NCI-H1694 treated with DMSO at 0.1 percent for 48 hours (cell line): Measurements from ENCODE around the gene OR51B2.
"Not testable (repeated sequence)": the region's sequence is repeated elsewhere in the genome, so short reads cannot be mapped to it uniquely, and the experiment has no call there.

Source experiments
- DNase-seq: peaks from one replicate; lab custom pipeline; 2025; lab: John Stamatoyannopoulos, UW

OR51B2 gene

DNA sequence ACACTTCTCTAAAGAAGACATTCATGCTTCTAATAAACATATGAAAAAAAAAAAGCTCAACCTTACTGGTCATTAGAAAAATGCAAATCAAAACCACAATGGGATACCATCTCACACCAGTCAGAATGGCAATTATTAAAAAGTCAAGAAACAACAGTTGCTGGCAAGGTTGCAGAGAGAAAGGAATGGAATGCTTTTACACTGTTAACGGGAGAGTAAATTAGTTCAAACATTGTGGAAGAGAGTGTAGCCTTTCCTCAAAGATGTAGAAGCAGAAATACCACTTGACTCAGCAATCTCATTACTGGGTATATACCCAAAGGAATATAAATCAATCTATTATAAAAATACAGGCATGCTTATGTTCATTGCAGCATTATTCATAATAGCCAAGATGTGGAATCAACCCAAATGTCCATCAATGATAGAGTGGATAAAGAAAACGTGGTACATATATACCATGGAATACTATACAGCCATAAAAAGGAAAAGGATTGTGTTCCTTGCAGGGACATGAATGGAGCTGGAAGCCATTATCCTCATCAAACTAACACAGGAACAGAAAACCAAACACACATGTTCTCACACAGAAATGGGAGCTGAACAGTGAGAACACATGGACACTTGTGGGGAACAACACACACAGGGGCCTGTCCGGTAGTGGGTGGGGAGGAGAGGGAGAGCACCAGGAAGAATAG lies 10.6 kb downstream of the OR51B2 start:
- DNase-seq, result not testable (repeated sequence)

DNA sequence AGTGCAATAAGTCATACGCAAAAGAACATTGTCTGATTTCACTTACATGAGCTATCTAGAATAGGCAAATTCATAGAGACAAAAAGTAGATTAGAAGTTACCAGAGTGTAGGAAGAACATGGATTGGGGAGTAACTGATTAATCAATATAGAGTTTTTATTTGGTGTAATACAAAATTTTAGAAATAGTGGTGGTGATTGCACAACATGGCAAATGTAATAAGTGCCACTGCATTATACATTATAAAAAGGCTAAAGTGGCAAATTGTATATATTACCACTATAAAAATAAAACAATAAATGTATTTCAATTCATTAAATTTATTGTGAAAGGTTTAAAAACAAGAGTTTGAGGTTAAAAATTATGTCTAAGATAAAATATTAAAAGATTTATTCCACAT lies 13.7 kb downstream of the OR51B2 start:
- DNase-seq, result no peak

DNA sequence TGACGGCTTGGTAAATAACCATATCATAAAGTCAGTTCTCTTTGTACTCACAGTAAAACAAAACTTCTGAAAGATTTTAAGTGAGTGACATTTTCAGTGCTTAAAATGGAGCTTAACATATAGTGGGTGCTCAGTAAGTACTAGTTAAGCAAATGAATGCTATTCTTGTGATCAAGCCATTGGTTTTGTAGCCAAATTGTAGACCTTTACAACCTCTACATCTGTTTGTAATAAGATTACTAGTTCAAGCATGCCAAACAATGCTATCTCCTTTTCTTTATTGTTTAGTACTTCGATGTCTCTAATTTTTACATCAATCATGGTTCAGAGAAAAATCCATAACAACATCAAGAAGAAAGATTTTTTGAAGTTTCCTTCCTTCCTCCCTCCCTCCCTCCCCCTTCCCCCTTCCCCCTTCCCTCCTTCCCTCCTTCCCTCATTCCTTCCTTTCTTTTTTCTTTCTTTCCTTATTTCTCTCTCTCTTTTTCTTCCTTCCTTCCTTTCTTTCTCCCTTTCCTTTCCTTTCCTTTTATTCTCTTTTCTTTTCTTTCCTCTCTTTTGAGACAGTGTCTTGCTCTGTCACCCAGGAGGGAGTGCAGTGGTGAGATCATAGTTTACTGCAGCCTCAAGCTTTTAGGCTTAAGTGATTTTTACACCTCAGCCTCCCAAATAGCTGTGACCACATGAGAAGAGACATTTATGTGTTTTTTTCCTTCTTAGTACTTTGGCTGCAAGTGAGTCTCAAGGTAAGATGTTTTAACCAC lies 16.7 kb downstream of the OR51B2 start:
- no peak for DNase-seq

DNA sequence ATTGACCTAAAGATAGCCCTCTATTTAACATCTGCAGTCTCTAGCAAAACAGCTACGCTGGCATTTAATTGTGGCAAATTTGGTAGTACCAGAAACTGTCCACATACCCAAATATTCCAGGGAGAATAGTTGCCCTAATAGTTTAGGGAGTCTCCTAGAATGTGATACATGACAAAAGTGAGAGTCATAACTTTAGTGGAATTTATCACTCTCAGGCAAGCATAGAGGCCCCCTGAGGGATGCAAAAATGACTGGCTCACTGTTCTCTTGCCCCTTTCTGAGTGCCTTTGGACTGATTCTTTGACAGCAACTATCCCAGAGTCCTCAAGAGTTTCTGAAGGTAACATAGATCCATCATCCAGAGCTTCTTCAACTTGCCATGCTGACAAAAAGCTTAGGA lies 20.1 kb downstream of the OR51B2 start:
- no peak for DNase-seq

DNA sequence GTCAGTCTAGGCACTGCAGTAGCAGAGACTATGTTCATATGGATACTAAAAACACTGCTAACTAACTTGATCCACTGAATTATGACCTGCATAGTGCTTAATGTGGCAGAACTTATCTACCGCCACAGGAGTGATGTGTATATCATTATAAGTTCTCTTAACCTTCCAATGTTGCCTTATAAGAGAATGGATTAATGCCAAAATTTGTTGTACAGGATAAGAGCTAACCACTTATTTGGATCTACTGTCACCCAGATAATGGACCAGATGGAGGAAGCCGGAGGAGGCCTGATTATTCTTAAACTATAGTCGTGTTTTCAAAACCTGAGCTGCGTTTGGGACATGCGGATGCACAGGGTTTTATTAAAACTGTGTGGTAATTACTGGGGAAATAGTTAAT lies 20.5 kb downstream of the OR51B2 start:
- DNase-seq, result no peak

DNA sequence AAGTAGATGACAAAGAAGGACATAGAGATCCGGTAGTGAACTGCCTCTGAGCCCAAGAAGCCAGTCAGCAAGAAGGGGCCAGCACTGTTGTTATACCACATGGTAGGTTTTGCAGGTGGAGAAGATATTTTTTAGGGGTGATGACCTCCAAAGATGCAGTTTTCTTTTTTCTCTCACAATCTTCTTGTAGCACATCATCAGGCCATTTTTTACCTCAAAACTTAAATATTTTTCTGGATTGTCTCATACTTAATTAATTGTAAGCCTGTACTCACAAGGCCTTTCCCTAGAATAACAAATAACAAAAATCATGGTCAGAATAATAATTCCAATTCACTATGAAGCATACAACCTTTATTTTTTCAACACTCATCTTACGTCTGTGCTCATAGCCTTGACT lies 22.3 kb downstream of the OR51B2 start, which contains the start of gene OR51B4:
OR51B4 (minus strand) TSS at position 101 of the 400 bp plus-strand sequence; CDS start at position 101, 0 bp downstream.
- no peak for DNase-seq

DNA sequence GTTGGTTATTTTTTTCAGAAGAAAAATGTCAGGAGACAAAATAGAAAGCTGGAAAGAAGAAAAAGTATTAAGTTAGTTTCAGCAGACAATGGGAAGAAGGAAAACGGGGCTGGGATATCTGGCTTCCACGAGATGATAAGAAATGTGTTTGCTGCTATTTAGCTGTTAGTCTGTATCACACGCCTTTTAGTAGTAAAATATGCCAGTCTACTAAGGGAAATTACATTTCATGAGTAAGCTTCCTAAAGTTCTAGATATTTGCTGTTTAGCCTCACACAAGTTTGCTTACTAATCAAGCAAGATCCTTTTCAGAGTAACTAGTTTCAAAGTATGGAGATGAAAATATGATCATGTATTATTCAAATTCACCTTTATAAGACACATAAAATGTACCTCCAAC lies 23.8 kb downstream of the OR51B2 start:
- DNase-seq, result no peak

DNA sequence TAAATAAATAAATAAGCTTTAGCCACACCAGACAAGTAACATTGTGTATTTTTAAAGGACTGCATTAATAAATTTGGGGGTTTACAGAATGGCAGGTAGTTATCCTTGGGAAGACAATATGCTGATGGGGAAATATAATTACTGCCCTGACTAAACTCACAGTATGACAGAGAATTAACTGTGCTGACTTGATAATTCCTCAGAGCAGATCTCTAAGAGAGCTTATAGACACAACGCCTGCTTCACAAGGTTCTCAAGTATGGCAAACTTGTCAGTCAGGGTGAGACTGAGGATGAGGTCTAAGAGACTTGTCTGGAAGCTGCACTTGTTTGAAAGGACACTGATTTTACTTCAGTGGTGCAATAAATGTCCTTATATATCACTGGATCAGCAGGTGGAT lies 25.6 kb downstream of the OR51B2 start:
- DNase-seq, result no peak

DNA sequence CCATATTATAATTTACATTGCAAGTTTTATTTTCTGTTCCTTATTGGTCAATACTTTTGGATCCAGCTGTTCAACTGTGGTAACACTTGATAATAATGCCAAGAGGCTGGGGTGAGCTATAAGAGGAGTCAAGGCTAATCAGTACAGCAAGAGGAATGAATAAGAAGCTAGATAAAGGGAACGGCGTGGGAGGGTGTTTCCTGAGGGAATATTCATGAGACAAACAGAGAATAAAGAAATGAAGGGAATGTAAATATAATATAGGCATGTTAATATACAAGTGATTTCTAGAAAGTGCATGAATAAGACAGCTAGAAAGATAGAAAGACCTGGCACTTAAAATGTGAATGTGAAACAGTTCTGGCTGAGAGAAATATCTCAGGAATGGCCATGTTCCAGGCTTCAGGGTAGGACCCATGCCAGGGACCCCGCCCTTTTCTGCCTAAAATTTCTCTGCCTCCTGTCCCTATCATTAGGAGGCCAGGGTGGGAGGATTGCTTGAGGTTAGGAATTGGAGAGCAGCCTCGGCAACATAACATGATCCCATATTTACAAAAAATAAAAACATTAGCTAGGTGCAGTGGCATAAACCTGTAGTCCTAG lies 26.3 kb downstream of the OR51B2 start:
- no peak for DNase-seq

DNA sequence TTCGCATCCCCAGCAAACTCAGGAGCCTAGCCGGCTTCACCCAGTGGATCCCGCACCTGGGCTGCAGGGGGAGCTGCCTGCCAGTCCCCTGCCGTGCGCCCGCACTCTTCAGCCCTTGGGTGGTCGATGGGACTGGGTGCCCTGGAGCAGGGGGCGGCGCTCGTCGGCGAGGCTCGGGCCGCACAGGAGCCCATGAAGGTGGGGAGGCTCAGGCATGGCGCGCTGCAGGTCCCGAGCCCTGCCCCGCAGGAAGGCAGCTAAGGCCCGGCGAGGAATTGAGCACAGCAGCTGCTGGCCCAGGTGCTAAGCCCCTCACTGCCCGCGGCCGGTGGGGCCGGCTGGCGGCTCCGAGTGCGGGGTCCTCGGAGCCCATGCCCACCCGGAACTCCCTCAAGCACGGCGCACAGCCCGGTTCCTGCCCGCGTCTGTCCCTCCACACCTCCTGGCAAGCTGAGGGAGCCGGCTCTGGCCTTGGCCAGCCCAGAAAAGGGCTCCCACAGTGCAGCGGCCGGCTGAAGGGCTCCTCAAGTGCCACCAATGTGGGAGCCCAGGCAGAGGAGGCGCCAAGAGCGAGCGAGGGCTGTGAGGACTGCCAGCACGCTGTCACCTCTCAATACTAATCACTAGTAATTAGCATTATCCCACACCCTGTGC lies 29.6 kb downstream of the OR51B2 start:
- DNase-seq, result not testable (repeated sequence)

DNA sequence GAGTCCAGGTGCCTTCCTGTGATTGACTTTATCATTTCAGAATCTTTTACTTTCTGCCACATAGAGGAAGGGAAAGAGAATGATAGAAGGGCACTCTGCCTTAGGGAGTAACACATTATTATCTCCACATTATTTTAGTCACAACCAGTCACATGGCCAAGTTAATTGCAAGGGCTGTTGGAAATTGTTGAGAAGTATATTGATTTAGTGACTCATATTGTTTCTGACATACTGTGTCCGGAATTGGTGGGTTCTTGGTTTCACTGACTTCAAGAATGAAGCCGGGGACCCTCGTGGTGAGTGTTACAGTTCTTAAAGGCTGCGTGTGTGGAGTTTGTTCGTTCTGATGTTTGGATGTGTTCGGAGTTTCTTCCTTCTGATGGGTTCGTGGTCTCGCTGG lies 31.1 kb downstream of the OR51B2 start:
- no peak for DNase-seq

DNA sequence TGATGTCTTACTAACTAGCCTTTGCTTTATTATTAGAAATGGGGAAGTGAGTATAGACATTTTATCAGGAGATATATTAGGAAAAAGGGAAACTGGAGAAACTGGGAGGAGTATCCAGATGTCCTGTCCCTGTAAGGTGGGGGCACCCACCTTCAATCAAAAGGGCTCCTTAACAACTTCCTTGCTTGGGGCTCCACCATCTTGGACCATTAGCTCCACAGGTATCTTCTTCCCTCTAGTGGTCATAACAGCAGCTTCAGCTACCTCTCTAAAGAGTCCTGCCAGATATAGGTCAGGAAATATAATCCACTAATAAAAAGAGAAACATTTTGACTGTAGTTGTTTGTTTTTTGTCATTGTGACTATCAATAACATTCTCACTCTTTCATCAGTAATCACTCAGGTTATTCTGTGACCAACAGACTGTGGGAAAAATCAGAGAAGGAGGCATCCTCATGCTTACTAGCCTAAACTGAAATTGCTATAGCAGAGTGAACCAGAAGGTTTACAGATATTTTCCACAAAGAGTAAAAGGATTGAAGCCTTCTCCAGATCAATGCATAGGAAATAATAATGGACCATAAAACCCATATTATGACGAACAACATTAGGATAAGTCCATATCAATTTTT lies 32.8 kb downstream of the OR51B2 start:
- DNase-seq, result no peak

DNA sequence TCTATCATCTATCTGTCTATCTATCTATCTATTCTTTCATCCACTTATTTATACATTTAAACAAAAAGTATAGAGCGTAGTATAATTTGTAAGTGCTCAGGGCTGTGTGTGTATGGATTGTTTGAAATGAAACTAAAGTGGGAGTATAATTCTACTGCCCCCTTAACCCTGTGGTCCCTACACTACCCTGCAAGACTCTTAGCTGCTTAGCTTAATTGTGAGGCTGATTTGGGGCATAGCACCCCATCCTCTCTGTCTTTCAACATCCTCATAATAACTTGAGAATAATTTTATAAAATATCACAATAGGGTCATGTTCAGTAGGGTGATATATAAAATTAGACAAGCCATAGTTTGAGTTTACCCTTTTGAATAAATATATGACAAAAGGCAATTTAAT lies 34.0 kb downstream of the OR51B2 start:
- DNase-seq, result no peak

DNA sequence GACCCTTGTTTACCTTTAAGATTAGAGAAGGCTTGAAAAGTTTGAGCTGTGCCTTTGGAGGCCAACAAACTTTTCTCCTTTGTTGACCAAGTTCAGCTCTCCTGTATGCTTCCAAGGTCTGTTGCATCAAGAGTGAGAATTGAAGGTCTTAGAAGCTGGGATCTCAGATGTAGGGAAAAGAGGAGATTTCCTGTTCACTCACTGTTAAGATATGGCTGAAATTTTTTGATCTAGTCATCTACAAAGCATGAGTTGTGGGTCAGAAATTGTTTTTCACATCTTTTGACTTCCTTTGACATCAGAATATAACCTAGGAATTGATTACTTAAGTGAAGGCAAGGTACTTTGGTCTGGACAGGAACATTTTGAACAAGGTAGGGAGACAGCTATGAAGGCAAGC lies 34.4 kb downstream of the OR51B2 start:
- DNase-seq, result no peak

DNA sequence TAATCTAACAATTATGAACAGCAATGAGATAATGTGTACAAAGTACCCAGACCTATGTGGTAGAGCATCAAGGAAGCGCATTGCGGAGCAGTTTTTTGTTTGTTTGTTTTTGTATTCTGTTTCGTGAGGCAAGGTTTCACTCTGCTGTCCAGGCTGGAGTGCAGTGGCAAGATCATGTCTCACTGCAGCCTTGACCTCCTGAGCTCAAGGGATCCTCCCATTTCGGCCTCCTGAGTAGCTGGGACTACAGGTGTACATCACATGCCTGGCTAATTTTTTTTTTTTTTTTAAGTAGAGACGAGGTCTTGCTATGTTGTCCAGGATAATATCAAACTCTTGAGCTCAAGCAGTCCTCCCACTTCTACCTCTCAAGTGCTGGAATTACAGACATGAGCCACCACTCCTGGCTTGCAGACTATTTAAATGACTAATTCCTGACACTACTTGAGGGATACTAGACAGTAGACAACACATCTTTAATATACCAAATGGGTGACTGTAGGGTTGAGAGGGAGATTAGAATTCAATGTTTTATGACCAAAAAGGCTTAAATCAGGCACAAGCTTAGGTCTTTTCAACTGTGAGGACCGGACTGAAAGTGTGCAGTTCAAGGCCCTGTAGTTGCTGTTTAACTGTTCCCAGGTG lies 35.1 kb downstream of the OR51B2 start:
- DNase-seq, result no peak

DNA sequence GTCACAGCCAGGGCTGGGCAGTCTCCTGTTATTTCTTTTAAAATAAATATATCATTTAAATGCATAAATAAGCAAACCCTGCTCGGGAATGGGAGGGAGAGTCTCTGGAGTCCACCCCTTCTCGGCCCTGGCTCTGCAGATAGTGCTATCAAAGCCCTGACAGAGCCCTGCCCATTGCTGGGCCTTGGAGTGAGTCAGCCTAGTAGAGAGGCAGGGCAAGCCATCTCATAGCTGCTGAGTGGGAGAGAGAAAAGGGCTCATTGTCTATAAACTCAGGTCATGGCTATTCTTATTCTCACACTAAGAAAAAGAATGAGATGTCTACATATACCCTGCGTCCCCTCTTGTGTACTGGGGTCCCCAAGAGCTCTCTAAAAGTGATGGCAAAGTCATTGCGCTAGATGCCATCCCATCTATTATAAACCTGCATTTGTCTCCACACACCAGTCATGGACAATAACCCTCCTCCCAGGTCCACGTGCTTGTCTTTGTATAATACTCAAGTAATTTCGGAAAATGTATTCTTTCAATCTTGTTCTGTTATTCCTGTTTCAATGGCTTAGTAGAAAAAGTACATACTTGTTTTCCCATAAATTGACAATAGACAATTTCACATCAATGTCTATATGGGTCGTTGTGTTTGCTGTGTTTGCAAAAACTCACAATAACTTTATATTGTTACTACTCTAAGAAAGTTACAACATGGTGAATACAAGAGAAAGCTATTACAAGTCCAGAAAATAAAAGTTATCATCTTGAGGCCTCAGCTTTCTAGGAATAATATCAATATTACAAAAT lies 35.8 kb downstream of the OR51B2 start:
- no peak for DNase-seq

DNA sequence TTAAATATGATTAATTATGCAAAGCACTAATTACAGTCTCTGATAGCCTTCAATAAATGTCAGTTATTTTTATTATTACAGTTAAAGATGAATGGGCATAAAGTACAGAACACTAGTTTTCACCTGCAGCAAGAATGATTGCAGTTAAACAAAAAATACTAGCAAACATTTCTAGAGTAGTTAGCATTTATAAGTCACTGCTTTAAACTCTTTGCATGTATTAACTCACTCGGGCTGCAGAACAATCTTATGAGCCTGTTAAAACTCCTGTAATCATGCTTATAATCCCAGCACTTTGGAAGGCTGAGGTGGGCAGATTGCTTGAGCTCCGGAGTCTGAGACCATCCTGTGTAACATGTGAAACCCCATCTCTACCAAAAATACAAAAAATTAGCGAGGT lies 37.2 kb downstream of the OR51B2 start:
- DNase-seq, result no peak

DNA sequence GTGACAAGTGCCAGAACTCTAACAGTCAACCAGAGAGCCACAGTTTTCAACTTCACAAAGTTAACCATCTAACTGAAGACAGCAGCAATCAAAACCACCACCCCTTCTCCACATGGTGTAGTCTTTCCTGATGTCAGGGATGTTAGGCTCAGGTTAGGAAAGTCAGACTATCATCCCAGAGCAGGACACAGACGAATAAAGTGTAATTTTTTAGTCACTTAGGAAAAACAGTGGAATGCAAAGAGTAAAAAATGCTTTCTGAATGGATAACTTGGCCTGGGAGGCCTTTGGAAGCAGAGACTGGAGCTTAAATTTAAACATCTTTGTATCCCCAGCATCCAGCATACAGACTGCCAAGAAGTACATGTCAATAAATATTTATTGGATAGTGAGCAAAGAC lies 37.7 kb downstream of the OR51B2 start:
- no peak for DNase-seq

DNA sequence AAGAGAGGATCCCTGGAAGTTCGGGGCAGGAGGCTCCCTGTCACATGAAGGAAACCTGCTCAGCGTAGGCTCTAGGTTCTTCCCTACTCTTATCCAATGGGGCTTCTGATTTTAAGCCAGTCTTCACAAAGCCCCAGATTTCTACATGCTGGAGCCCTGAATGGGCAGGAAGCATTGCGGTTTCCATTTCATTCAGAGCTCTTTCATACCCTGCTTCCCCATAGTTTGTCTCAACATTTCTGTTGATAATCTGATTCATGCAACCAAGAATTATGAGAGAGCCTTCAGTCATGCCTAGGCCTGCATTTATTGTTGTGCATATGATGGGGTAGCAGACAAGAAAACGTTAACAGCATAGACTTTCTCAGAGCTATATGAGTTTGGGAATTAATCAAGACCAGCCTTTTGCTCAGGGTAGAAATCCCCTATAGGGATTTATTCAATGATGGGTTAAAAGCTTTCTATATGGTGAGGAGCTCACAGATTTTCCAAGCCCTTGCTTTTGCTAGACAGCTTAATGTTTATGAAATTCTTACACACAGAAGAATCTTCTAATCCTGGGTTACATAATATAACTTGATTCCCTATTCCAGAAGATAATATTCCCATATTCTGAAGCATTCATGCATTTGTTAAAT lies 38.3 kb downstream of the OR51B2 start:
- no peak for DNase-seq

DNA sequence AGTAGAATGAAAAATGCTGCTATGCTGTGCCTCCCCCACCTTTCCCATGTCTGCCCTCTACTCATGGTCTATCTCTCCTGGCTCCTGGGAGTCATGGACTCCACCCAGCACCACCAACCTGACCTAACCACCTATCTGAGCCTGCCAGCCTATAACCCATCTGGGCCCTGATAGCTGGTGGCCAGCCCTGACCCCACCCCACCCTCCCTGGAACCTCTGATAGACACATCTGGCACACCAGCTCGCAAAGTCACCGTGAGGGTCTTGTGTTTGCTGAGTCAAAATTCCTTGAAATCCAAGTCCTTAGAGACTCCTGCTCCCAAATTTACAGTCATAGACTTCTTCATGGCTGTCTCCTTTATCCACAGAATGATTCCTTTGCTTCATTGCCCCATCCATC lies 39.5 kb downstream of the OR51B2 start:
- DNase-seq, result no peak
